Large intestine (tissue), 12 donors: ENCODE measurements around the gene FAF2. TPM values are rescaled to one million over a fixed set of nuclear protein-coding genes. Genes with fewer than 3 reads are reported as not detected.
"Not testable (repeated sequence)": the region's sequence is repeated elsewhere in the genome, so short reads cannot be mapped to it uniquely, and the experiment has no call there.

Source experiments
- DNase-seq, 2 donors: peaks; one replicate each; pipeline versions ENCODE4 v3.0.0 to v3.0.0-alpha.2; 2013
- H3K27ac ChIP-seq: one replicate; pipeline ENCODE4 v1.5.1; 2013; ENCODE audit warnings: low read length
- H3K27me3 ChIP-seq: 2 replicates; pipeline ENCODE4 v1.6.1; 2013; ENCODE audit warnings: low read length; ENCODE audit not compliant: control insufficient read depth, insufficient read depth
- H3K36me3 ChIP-seq: 2 replicates; pipeline ENCODE4 v1.6.1; 2013; ENCODE audit warnings: low read length; ENCODE audit not compliant: control insufficient read depth, insufficient read depth
- H3K4me1 ChIP-seq: one replicate; pipeline ENCODE4 v1.6.1; 2013; ENCODE audit warnings: low read length; ENCODE audit not compliant: control insufficient read depth, insufficient read depth
- H3K4me3 ChIP-seq: one replicate; pipeline ENCODE4 v1.5.1; 2013; ENCODE audit warnings: low read length
- H3K9me3 ChIP-seq: one replicate; pipeline ENCODE4 v1.6.1; 2013; ENCODE audit warnings: mild to moderate bottlenecking, low read depth, low read length, moderate library complexity; ENCODE audit not compliant: control insufficient read depth
- WGBS: methylation state at CpG from one replicate; pipeline ENCODE4 v1.1.5; 2013; ENCODE audit warnings: low lambda C conversion rate; ENCODE audit not compliant: insufficient coverage; 5-methylcytosine and 5-hydroxymethylcytosine counted together
- long read RNA-seq, 11 donors: transcript quantifications; one replicate each; lab custom pipeline, GENCODE V29; 2026
- polyA plus RNA-seq: library from polyadenylated mRNA; unstranded; fragments of 120-200 nt; gene quantifications from one replicate; pipeline ENCODE4 v1.2.1, GENCODE V29; 2013

The FAF2 gene
- 50.9 TPM for polyA plus RNA-seq
- long read RNA-seq, donor 1, full-length matches to known transcripts: 2 of 2 reads
- long read RNA-seq, donor 1, partial matches to known transcripts: 0 of 2 reads
- long read RNA-seq, donor 1, other reads (novel, unspliced or antisense): 0 of 2 reads
- long read RNA-seq, donor 2, full-length matches to known transcripts: 7 of 7 reads
- long read RNA-seq, donor 2, partial matches to known transcripts: 0 of 7 reads
- long read RNA-seq, donor 2, other reads (novel, unspliced or antisense): 0 of 7 reads
- long read RNA-seq, donor 3, full-length matches to known transcripts: 5 of 20 reads
- long read RNA-seq, donor 3, partial matches to known transcripts: 15 of 20 reads
- long read RNA-seq, donor 3, other reads (novel, unspliced or antisense): 0 of 20 reads
- long read RNA-seq, donor 4, full-length matches to known transcripts: 2 of 2 reads
- long read RNA-seq, donor 4, partial matches to known transcripts: 0 of 2 reads
- long read RNA-seq, donor 4, other reads (novel, unspliced or antisense): 0 of 2 reads
- long read RNA-seq, donor 5, full-length matches to known transcripts: 6 of 6 reads
- long read RNA-seq, donor 5, partial matches to known transcripts: 0 of 6 reads
- long read RNA-seq, donor 5, other reads (novel, unspliced or antisense): 0 of 6 reads
- long read RNA-seq, donor 6, full-length matches to known transcripts: 10 of 10 reads
- long read RNA-seq, donor 6, partial matches to known transcripts: 0 of 10 reads
- long read RNA-seq, donor 6, other reads (novel, unspliced or antisense): 0 of 10 reads
- long read RNA-seq, donor 7, full-length matches to known transcripts: 3 of 3 reads
- long read RNA-seq, donor 7, partial matches to known transcripts: 0 of 3 reads
- long read RNA-seq, donor 7, other reads (novel, unspliced or antisense): 0 of 3 reads
- long read RNA-seq, donor 8, full-length matches to known transcripts: 9 of 16 reads
- long read RNA-seq, donor 8, partial matches to known transcripts: 7 of 16 reads
- long read RNA-seq, donor 8, other reads (novel, unspliced or antisense): 0 of 16 reads
- long read RNA-seq, donor 9, full-length matches to known transcripts: 4 of 4 reads
- long read RNA-seq, donor 9, partial matches to known transcripts: 0 of 4 reads
- long read RNA-seq, donor 9, other reads (novel, unspliced or antisense): 0 of 4 reads
- long read RNA-seq, donor 10, full-length matches to known transcripts: 5 of 10 reads
- long read RNA-seq, donor 10, partial matches to known transcripts: 5 of 10 reads
- long read RNA-seq, donor 10, other reads (novel, unspliced or antisense): 0 of 10 reads
- long read RNA-seq, donor 11, full-length matches to known transcripts: 2 of 2 reads
- long read RNA-seq, donor 11, partial matches to known transcripts: 0 of 2 reads
- long read RNA-seq, donor 11, other reads (novel, unspliced or antisense): 0 of 2 reads

- H3K4me3 ChIP-seq: peak within 1 kb of the TSS; percentile 91
- no CpG with 5 or more reads among the region's 50 CpGs for WGBS
- DNase-seq: peak; percentile 98 to 99
- no peaks in the 10 kb centered on the region for H3K27me3 ChIP-seq
- H3K9me3 ChIP-seq: no peaks in the 10 kb centered on the region
- peaks cover 5% of the 10 kb centered on the region for H3K36me3 ChIP-seq
- H3K27ac ChIP-seq: peak within 1 kb of the TSS; percentile 97
- H3K4me1 ChIP-seq: peaks cover 3% of the 10 kb centered on the region
Measured at GRCh38 chr5:176447978-176448608, at the start of gene FAF2. TSS of gene FAF2 (plus strand) at chr5:176448385. CDS start at chr5:176448408, 23 bp downstream.

GRCh38 chr5:176400382-176401156, 47.6 kb upstream of the FAF2 start:
- Histone ChIP-seq H3K27ac (peak overlapping the region; percentile 48), H3K9me3 (no peaks in the 10 kb centered on the region), H3K36me3 (peaks cover 32% of the 10 kb centered on the region), H3K27me3 (no peaks in the 10 kb centered on the region), H3K4me3 (no peak overlapping the region), H3K4me1 (peaks cover 46% of the 10 kb centered on the region)
- WGBS: no CpG with 5 or more reads among the region's 17 CpGs
- DNase-seq: peak; percentile 80 to 87

GRCh38 chr5:176401281-176402205, 46.6 kb upstream of the FAF2 start:
- H3K27ac ChIP-seq: peak overlapping the region; percentile 48
- no peaks in the 10 kb centered on the region for H3K9me3 ChIP-seq
- H3K4me1 ChIP-seq: peaks cover 47% of the 10 kb centered on the region
- H3K27me3 ChIP-seq: no peaks in the 10 kb centered on the region
- no peak overlapping the region for H3K4me3 ChIP-seq
- WGBS: 90% methylated on average over 3 of the region's 22 CpGs
- peaks cover 34% of the 10 kb centered on the region for H3K36me3 ChIP-seq
- no peak for DNase-seq

GRCh38 chr5:176405656-176406435, 42.3 kb upstream of the FAF2 start:
- H3K27me3 ChIP-seq: no peaks in the 10 kb centered on the region
- WGBS: no CpG with 5 or more reads among the region's 20 CpGs
- H3K4me3 ChIP-seq: no peak overlapping the region
- H3K9me3 ChIP-seq: no peaks in the 10 kb centered on the region
- peaks cover 40% of the 10 kb centered on the region for H3K4me1 ChIP-seq
- H3K36me3 ChIP-seq: peaks cover 44% of the 10 kb centered on the region
- peak in 1 of 2 donors; percentile 50 for DNase-seq
- no peak overlapping the region for H3K27ac ChIP-seq

- WGBS: no CpG with 5 or more reads among the region's 9 CpGs
- Histone ChIP-seq H3K36me3 (peaks cover 43% of the 10 kb centered on the region), H3K9me3 (no peaks in the 10 kb centered on the region), H3K27ac (no peak overlapping the region), H3K4me3 (no peak overlapping the region), H3K4me1 (peaks cover 35% of the 10 kb centered on the region), H3K27me3 (no peaks in the 10 kb centered on the region)
- DNase-seq: no peak
Measured at GRCh38 chr5:176406436-176407052, 41.6 kb upstream of the FAF2 start.

GRCh38 chr5:176407456-176408251, 40.5 kb upstream of the FAF2 start:
- 100% methylated on average over 1 of the region's 6 CpGs for WGBS
- H3K27me3 ChIP-seq: no peaks in the 10 kb centered on the region
- H3K4me3 ChIP-seq: no peak overlapping the region
- no peak for DNase-seq
- peaks cover 27% of the 10 kb centered on the region for H3K4me1 ChIP-seq
- no peak overlapping the region for H3K27ac ChIP-seq
- H3K36me3 ChIP-seq: peaks cover 47% of the 10 kb centered on the region
- no peaks in the 10 kb centered on the region for H3K9me3 ChIP-seq

GRCh38 chr5:176408252-176408573, 40.0 kb upstream of the FAF2 start:
- not testable (repeated sequence) for DNase-seq, H3K9me3 ChIP-seq, H3K27ac ChIP-seq, H3K27me3 ChIP-seq, H3K4me3 ChIP-seq
- peaks cover 50% of the 10 kb centered on the region for H3K36me3 ChIP-seq
- peaks cover 21% of the 10 kb centered on the region for H3K4me1 ChIP-seq
- WGBS: no CpG with 5 or more reads among the region's 10 CpGs
